NB4 (cell line): ENCODE measurements around the gene SDSL.
A peak's percentile ranks its signal among the peaks of the same experiment; 100 is the strongest.

Experiments used
- DNase-seq: peaks from one replicate; pipeline ENCODE4 v3.0.0; 2010; ENCODE audit warnings: low read depth
- H3K4me3 ChIP-seq: one replicate; pipeline ENCODE4 v1.5.1; 2011; ENCODE audit warnings: mild to moderate bottlenecking, low read depth, low read length, moderate library complexity
- MYC ChIP-seq: IDR thresholded peaks from 2 replicates; pipeline ENCODE4 v1.6.1; 2011; ENCODE audit warnings: low read depth, low read length
- POLR2A ChIP-seq: IDR thresholded peaks from 2 replicates; pipeline ENCODE4 v1.6.1; 2011; ENCODE audit warnings: mild to moderate bottlenecking; ENCODE audit not compliant: insufficient read length; ENCODE audit errors: extremely low read depth
- TF ChIP-seq, protein P1 (sequence below): IDR thresholded peaks from 2 replicates; pipeline ENCODE4 v1.6.1; 2011; ENCODE audit warnings: low read depth, low read length
- TF ChIP-seq, protein P2 (sequence below): IDR thresholded peaks from one replicate; pipeline ENCODE4 v1.5.1; 2012; ENCODE audit warnings: low read depth, low read length

The SDSL gene, protein sequence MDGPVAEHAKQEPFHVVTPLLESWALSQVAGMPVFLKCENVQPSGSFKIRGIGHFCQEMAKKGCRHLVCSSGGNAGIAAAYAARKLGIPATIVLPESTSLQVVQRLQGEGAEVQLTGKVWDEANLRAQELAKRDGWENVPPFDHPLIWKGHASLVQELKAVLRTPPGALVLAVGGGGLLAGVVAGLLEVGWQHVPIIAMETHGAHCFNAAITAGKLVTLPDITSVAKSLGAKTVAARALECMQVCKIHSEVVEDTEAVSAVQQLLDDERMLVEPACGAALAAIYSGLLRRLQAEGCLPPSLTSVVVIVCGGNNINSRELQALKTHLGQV

DNA sequence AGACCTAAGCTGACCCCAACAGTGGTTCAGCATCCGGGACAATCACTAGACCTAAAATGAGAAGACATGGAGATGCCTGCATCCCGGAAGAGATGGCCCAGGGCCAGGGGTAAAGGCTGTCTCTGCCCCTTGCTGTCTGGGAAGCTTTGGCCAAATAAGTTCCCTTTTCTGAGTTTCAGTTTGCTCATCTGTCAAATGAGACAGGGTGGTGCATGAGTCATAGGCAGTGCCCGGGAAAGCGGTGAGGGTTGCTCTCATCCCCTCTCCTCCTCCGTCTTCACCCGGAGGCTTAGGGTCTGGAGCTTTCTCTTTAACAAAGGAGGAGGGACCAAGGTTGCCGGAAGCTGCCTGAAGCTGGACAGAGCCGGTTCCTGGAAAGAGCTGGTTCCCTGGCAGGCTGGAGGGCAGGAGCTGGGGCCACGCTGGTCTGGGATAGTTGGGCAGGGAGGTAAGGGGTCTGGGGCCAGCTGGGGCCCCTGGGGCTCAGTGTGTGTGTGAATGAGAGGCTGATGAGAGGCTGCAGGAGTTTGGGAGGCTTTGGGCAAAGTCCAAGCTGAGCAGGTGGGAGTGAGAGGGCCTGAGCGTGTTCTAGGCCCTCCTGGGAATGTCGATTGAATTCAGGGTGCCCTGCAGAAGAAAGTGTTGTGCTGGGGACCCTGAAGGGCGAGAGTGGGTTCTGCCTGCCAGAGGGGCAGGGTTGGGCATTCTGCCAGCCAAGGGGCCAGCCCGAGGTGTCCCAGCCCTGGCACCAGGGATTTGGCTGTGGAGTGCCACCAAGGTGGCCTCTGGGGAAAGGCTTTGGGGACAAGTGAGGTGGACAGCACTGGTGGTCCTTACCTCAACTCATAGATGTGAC, at the start of gene SDSL:
Gene SDSL, plus strand, starts transcription at position 351 of the 856 bp plus-strand sequence. CDS start 5,603 bp downstream, outside the sequence.
- peak within 1 kb of the TSS; percentile 79 for H3K4me3 ChIP-seq
- TF ChIP-seq, protein P1, sequence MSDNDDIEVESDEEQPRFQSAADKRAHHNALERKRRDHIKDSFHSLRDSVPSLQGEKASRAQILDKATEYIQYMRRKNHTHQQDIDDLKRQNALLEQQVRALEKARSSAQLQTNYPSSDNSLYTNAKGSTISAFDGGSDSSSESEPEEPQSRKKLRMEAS: peak; percentile 71; the same call in 1 of the 2 replicates
- TF ChIP-seq MYC (no peak; the same call in 1 of the 2 replicates), POLR2A (peak; percentile 74)
- TF ChIP-seq, protein P2, sequence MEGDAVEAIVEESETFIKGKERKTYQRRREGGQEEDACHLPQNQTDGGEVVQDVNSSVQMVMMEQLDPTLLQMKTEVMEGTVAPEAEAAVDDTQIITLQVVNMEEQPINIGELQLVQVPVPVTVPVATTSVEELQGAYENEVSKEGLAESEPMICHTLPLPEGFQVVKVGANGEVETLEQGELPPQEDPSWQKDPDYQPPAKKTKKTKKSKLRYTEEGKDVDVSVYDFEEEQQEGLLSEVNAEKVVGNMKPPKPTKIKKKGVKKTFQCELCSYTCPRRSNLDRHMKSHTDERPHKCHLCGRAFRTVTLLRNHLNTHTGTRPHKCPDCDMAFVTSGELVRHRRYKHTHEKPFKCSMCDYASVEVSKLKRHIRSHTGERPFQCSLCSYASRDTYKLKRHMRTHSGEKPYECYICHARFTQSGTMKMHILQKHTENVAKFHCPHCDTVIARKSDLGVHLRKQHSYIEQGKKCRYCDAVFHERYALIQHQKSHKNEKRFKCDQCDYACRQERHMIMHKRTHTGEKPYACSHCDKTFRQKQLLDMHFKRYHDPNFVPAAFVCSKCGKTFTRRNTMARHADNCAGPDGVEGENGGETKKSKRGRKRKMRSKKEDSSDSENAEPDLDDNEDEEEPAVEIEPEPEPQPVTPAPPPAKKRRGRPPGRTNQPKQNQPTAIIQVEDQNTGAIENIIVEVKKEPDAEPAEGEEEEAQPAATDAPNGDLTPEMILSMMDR: no peak
- peak; percentile 99 for DNase-seq

DNA sequence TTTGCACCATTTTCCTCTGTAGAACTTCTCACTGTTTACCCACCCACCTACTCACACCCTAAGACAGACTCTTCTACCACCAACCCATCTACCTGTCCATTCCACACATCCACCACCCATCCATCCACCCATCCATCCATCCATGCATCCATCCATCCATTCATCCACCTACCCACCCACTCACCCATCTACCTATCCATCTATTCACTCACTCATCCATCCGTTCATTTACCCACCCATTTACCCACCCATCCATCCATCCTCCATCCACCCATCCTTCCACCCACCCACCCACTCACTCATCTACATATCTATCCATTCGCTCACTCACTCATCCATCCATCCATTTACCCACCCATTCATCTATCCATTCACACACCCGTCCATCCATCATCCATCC, 48.7 kb upstream of the SDSL start:
- TF ChIP-seq, protein P2: no peak
- TF ChIP-seq, protein P1: no peak
- no peak for TF ChIP-seq MYC
- TF ChIP-seq POLR2A: no peak
- H3K4me3 ChIP-seq: no peak overlapping the region
- DNase-seq: no peak

DNA sequence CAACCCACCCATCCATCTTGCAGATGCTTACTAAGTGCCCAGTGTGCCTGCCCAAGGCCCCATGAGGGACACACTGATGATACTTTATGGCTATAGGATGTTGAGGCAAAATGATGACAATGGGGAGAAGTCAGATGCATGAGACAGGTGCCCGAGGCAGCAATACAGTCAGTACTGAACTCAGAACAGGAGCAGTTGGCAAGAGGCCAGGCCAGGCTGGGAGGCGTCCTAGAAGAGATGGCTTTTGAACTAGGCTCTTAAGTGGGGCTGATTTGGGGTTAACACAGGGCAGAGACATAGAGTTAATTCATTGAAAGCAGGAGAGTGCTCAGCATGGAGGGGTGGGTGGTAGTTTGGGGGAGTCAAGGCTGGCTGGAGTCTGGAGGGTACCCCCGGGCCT, 48.2 kb upstream of the SDSL start:
- TF ChIP-seq MYC (no peak), POLR2A (no peak)
- TF ChIP-seq, protein P1: no peak
- TF ChIP-seq, protein P2: no peak
- no peak for DNase-seq
- H3K4me3 ChIP-seq: no peak overlapping the region

DNA sequence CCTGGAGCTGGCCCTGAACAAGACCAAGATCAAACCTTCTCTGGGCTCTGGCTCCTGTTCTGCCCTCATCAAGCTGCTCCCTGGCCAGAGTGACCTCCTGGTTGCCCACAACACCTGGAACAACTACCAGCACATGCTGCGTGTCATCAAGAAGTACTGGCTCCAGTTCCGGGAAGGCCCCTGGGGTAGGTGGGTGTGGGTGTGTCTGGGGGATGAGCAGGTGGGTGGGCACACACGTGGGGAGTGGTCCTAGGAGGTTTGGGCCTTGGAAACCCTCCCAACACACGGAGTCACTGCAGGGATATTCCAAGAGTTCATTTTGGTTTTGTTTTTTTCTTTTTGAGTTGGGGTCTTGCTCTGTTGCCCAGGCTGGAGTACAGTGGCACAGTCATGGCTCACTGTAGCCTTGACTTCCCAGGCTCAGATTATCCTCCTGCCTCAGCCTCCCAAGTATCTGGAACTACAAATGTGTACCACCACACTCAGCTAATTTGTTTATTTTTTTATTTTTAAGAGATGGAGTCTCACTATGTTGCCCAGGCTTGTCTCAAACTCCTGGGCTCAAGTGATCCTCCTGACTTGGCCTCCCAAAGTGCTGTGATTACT, 47.3 kb upstream of the SDSL start:
- H3K4me3 ChIP-seq: no peak overlapping the region
- TF ChIP-seq, protein P2: no peak
- TF ChIP-seq MYC: no peak
- no peak for TF ChIP-seq POLR2A
- TF ChIP-seq, protein P1: no peak
- no peak for DNase-seq

DNA sequence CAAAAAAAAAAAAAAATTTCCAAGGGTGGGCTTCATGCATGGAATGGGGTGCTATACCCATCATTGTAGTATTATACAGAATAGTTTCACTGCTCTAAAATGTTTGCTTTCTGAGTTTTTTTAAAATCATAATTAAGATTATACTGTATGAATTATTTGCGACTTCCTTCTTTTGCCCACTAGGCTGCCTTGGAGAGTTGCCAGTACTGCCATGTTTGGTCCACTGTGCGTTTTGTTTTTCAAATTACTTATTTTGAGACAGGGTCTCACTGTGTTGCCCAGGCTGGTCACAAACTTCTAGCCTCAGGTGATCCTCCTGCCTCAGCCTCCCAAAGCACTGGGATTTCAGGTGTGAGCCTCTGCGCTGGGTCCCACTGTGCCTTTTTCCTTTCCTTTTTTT, 43.9 kb upstream of the SDSL start:
- no peak for TF ChIP-seq MYC
- TF ChIP-seq, protein P2: no peak
- no peak for TF ChIP-seq POLR2A
- TF ChIP-seq, protein P1: no peak
- DNase-seq: no peak
- no peak overlapping the region for H3K4me3 ChIP-seq
